Measurements from ENCODE around the gene PRRX1.

GRCh38 chr1:170634824-170635410 lies 29.0 kb upstream of the PRRX1 start:
- TF ChIP-seq CTCF (conservative IDR thresholded peaks at IDR 0.05; ENCODE audit: low read depth, low read length) (no peak), EZH2 (IDR thresholded peaks at IDR 0.05; ENCODE audit: borderline replicate concordance, low read depth, low read length, poor library complexity, severe bottlenecking) (no peak)
